GM12878 (cell line): Measurements from ENCODE around the gene ZBTB49. TPM values are rescaled to one million over a fixed set of nuclear protein-coding genes. Genes with fewer than 3 reads are reported as not detected.

Source experiments
- BMI1 ChIP-seq: fragments of 450-650 bp; IDR thresholded peaks from 2 replicates; pipeline ENCODE4 v1.6.1; 2016; ENCODE audit warnings: mild to moderate bottlenecking, moderate library complexity, borderline replicate concordance
- FOXM1 ChIP-seq: IDR thresholded peaks from 2 replicates; pipeline ENCODE4 v1.6.1; 2012; ENCODE audit warnings: low read depth, mild to moderate bottlenecking, inconsistent platforms, low read length, moderate library complexity
- GABPA ChIP-seq: IDR thresholded peaks from 2 replicates; pipeline ENCODE4 v1.6.1; 2014; ENCODE audit warnings: antibody characterized with exemption, low read depth, mild to moderate bottlenecking, inconsistent platforms
- JUND ChIP-seq: IDR thresholded peaks from 2 replicates; pipeline ENCODE4 v1.6.1; 2012; ENCODE audit warnings: low read depth, mild to moderate bottlenecking, low read length, improper control_type of control experiment, moderate library complexity
- MEF2A ChIP-seq: IDR thresholded peaks from 2 replicates; pipeline ENCODE4 v1.6.1; 2011; ENCODE audit warnings: low read depth, mild to moderate bottlenecking, low read length, moderate library complexity; ENCODE audit not compliant: insufficient read depth
- MYC ChIP-seq: IDR thresholded peaks from 2 replicates; pipeline ENCODE4 v1.6.1; 2011; ENCODE audit warnings: mild to moderate bottlenecking, low read length, moderate library complexity, inconsistent platforms; ENCODE audit not compliant: insufficient read depth, insufficient replicate concordance, insufficient read length, severe bottlenecking
- NBN ChIP-seq: fragments of 450-650 bp; IDR thresholded peaks from 2 replicates; pipeline ENCODE4 v1.6.1; 2016
- NFYA ChIP-seq: IDR thresholded peaks from 2 replicates; pipeline ENCODE4 v1.6.1; 2011; ENCODE audit warnings: low read depth, mild to moderate bottlenecking, low read length, improper control_type of control experiment, borderline replicate concordance
- SMAD5 ChIP-seq: IDR thresholded peaks from 2 replicates; pipeline ENCODE4 v1.6.1; 2016; ENCODE audit warnings: antibody characterized with exemption, low read depth
- SP1 ChIP-seq: IDR thresholded peaks from one replicate; pipeline ENCODE4 v1.6.1; 2011; ENCODE audit warnings: low read depth, low read length
- TAF1 ChIP-seq: IDR thresholded peaks from 2 replicates; pipeline ENCODE4 v1.6.1; 2011; ENCODE audit warnings: mild to moderate bottlenecking, low read depth, low read length, borderline replicate concordance
- ZNF217 ChIP-seq: fragments of 450-650 bp; IDR thresholded peaks from 2 replicates; pipeline ENCODE4 v1.6.1; 2017; ENCODE audit warnings: antibody characterized with exemption, mild to moderate bottlenecking
- polyA plus RNA-seq, 11 experiments: library from polyadenylated mRNA; depleted of rRNA in 4 of 11; unstranded in 6 of 11; stranded (reverse) in 5 of 11; fragments of >200 nt; fragmentation: Nextera tagmentation in 4 of 11; fragmentation: Illumina TruSeq in 1 of 11; extraction: Ambion mirVana in 4 of 11; extraction: Trizol in 1 of 11; gene quantifications; 1 replicate in 1 of 11; 2 replicates in 10 of 11; pipeline versions ENCODE4 v1.2.1 to v1.2.3, GENCODE V29; 2011 to 2016; ENCODE audit warnings: inconsistent platforms in 2 of 11, missing spikeins in 2 of 11, low read depth in 1 of 11
- total RNA-seq, 4 experiments: library from RNA; depleted of rRNA in 3 of 4; stranded (reverse); fragments of >200 nt in 3 of 4; fragmentation: Illumina TruSeq in 1 of 4; extraction: Trizol in 1 of 4; gene quantifications; 2 replicates each; pipeline versions ENCODE4 v1.2.1 to v1.2.3, GENCODE V29; 2013 to 2021
- TF ChIP-seq, protein P1 (sequence below): fragments of 450-650 bp; formaldehyde crosslinking; IDR thresholded peaks from 2 replicates; pipeline ENCODE4 v1.5.0; 2022; ENCODE audit warnings: mild to moderate bottlenecking, missing genetic modification characterization
- TF ChIP-seq, protein P2 (sequence below): fragments of 150-350 bp; IDR thresholded peaks from 2 replicates; pipeline ENCODE4 v1.6.1; 2014; ENCODE audit warnings: mild to moderate bottlenecking, low read depth, low read length

The ZBTB49 gene
- total and polyA plus RNA-seq, 10 of the 15 experiments (the other 5 are each of a cell fraction or from before 2014, with no cell fraction given) = 0.37 to 4.8 (median 4.1) TPM

DNA sequence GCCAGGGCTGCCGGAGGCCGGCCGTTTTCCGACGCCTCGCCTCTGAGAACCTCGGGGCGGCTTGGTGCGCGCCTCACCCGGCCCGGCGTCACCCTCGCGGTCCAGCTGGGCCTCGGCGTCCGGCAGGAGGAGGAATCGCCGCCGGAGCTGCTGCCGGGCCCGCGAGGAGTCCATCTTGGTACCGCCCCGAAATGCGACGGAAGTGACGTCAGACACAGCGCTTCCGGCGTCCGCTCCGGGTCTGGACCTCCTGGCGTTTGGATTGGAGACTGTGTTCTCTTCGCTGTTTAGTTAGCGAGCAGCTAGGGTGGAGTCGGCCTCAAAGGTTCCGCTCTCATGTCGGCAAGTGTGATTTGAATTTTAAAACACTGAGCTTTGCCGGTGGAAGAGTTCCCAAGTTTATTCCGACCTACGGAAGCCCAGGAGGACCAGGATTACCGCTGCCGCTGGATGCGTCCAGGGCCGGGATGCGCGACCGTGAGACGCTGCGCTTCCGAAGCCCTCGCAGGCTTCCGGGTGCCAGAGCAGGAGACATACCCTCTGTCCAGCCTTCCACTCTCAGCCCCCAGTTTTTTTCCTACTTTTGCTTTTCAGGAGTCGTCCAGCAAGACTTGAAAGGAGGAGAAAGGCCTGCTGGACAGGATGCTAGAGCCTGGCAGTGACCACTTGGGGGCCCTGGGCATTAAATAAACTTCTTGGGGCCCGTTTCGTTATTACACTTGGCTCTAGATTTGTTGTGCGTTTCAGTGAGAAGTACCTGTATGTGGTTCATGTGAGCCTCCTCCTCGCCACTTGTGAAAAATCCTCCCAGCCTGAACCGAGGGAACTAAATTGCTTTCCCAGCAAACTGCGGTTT is 41.8 kb upstream of the ZBTB49 start, which contains the start of gene TMEM128 (continued):
- TF ChIP-seq MYC = no peak
- no peak for TF ChIP-seq MEF2A
- peak; percentile 84 for TF ChIP-seq SP1
- TF ChIP-seq NFYA = no peak
- TF ChIP-seq NBN = peak; percentile 96
- TF ChIP-seq ZNF217 = no peak
- no peak for TF ChIP-seq FOXM1
- TF ChIP-seq, protein P1, sequence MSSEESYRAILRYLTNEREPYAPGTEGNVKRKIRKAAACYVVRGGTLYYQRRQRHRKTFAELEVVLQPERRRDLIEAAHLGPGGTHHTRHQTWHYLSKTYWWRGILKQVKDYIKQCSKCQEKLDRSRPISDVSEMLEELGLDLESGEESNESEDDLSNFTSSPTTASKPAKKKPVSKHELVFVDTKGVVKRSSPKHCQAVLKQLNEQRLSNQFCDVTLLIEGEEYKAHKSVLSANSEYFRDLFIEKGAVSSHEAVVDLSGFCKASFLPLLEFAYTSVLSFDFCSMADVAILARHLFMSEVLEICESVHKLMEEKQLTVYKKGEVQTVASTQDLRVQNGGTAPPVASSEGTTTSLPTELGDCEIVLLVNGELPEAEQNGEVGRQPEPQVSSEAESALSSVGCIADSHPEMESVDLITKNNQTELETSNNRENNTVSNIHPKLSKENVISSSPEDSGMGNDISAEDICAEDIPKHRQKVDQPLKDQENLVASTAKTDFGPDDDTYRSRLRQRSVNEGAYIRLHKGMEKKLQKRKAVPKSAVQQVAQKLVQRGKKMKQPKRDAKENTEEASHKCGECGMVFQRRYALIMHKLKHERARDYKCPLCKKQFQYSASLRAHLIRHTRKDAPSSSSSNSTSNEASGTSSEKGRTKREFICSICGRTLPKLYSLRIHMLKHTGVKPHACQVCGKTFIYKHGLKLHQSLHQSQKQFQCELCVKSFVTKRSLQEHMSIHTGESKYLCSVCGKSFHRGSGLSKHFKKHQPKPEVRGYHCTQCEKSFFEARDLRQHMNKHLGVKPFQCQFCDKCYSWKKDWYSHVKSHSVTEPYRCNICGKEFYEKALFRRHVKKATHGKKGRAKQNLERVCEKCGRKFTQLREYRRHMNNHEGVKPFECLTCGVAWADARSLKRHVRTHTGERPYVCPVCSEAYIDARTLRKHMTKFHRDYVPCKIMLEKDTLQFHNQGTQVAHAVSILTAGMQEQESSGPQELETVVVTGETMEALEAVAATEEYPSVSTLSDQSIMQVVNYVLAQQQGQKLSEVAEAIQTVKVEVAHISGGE = peak; percentile 87
- TF ChIP-seq, protein P2, sequence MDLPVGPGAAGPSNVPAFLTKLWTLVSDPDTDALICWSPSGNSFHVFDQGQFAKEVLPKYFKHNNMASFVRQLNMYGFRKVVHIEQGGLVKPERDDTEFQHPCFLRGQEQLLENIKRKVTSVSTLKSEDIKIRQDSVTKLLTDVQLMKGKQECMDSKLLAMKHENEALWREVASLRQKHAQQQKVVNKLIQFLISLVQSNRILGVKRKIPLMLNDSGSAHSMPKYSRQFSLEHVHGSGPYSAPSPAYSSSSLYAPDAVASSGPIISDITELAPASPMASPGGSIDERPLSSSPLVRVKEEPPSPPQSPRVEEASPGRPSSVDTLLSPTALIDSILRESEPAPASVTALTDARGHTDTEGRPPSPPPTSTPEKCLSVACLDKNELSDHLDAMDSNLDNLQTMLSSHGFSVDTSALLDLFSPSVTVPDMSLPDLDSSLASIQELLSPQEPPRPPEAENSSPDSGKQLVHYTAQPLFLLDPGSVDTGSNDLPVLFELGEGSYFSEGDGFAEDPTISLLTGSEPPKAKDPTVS = 0 out of 2 replicates have a peak, but pooled peaks have one; percentile 16
- TF ChIP-seq GABPA = peak; percentile 97
- TF ChIP-seq TAF1 = peak; percentile 96
- no peak for TF ChIP-seq BMI1
- 0 out of 2 replicates have a peak, but pooled peaks have one; percentile 37 for TF ChIP-seq JUND
- TF ChIP-seq SMAD5 = peak; percentile 94
